A673 (cell line): ENCODE measurements around the gene F7. TPM values are rescaled to one million over a fixed set of nuclear protein-coding genes. Genes with fewer than 3 reads are reported as not detected.

Experiments used
- BruUV-seq: library from RNA; stranded (reverse); fragments of 400-500 nt; replicated peaks from 2 replicates; lab custom pipeline; 2021; lab: Mats Ljungman, UMichigan
- CTCF ChIA-PET: fragments of 300-600 bp; sonication (Branson Sonifier 250); formaldehyde crosslinking; loops from one replicate; lab custom pipeline; 2022; ENCODE audit warnings: antibody characterized with exemption; lab: Charles Lee
- POLR2A ChIA-PET: fragments of 300-600 bp; sonication (Branson Sonifier 250); formaldehyde crosslinking; loops from one replicate; lab custom pipeline; 2022; ENCODE audit warnings: antibody characterized with exemption; ENCODE audit not compliant: low non-redundant PET; lab: Charles Lee
- DNase-seq: peaks from one replicate; pipeline ENCODE4 v3.0.0-alpha.2; 2015; ENCODE audit warnings: low spot score
- H3K27ac ChIP-seq: fragments of 200-600 bp; sonication (generic); 2 replicates; pipeline ENCODE4 v1.5.1; 2016; ENCODE audit warnings: mixed run types, low read depth, mild to moderate bottlenecking, mixed read lengths, antibody characterized with exemption, low read length; ENCODE audit not compliant: poor library complexity, severe bottlenecking
- H3K27me3 ChIP-seq: fragments of 200-600 bp; sonication (generic); replicated peaks from 2 replicates; pipeline ENCODE4 v1.6.1; 2017; ENCODE audit warnings: mixed run types, low read depth, mild to moderate bottlenecking, mixed read lengths, antibody characterized with exemption, low read length; ENCODE audit not compliant: insufficient read depth, poor library complexity
- H3K36me3 ChIP-seq: fragments of 200-600 bp; sonication (generic); 2 replicates; pipeline ENCODE4 v1.6.1; 2016; ENCODE audit warnings: mixed run types, mild to moderate bottlenecking, mixed read lengths, antibody characterized with exemption, low read length; ENCODE audit not compliant: insufficient read depth, poor library complexity, severe bottlenecking
- H3K4me1 ChIP-seq: fragments of 200-600 bp; sonication (generic); 2 replicates; pipeline ENCODE4 v1.6.1; 2017; ENCODE audit warnings: mixed run types, mild to moderate bottlenecking, mixed read lengths, antibody characterized with exemption, low read length; ENCODE audit not compliant: insufficient read depth, poor library complexity, severe bottlenecking
- H3K4me3 ChIP-seq: fragments of 200-600 bp; sonication (generic); 2 replicates; pipeline ENCODE4 v1.5.1; 2016; ENCODE audit warnings: low read depth, mixed run types, mild to moderate bottlenecking, mixed read lengths, low read length; ENCODE audit not compliant: poor library complexity, severe bottlenecking
- H3K9me3 ChIP-seq: fragments of 200-600 bp; sonication (generic); 2 replicates; pipeline ENCODE4 v1.6.1; 2016; ENCODE audit warnings: mixed run types, low read depth, mild to moderate bottlenecking, mixed read lengths, antibody characterized with exemption, low read length; ENCODE audit not compliant: poor library complexity, severe bottlenecking
- EZH2 ChIP-seq: fragments of 200-600 bp; sonication (generic); IDR thresholded peaks from 2 replicates; pipeline ENCODE4 v1.6.1; 2017; ENCODE audit warnings: borderline replicate concordance, low read depth, mild to moderate bottlenecking, mixed read lengths, antibody characterized with exemption, low read length; ENCODE audit not compliant: poor library complexity, severe bottlenecking
- intact Hi-C: fragments of 100-400 bp; cut with micrococcal nuclease; formaldehyde crosslinking; loops from one replicate; pipeline ENCODE4 v1.10.0; 2022; ENCODE audit not compliant: unreplicated experiment
- total RNA-seq: library from RNA; stranded (reverse); gene quantifications from 2 replicates; pipeline ENCODE4 v1.2.3, GENCODE V29; 2021
- TF ChIP-seq, protein P1 (sequence below): fragments of 300-800, 200-600 bp; sonication (generic); conservative IDR thresholded peaks from 2 replicates; pipeline ENCODE4 v1.5.1; 2017; ENCODE audit warnings: low read depth, mild to moderate bottlenecking, antibody characterized with exemption, low read length, moderate library complexity, mixed read lengths

The F7 gene
- total RNA-seq, 1 experiment from 2014 or later: not detected

GRCh38 chr13:113060557-113061270, 44.9 kb upstream of the F7 start:
- CTCF ChIA-PET: interaction anchor here (0.6 kb wide), 1 partner anchor 27 kb away, joined by 5 read pairs; no protein-coding TSS in a partner anchor
- Histone ChIP-seq H3K27me3 (peaks cover 5% of the 10 kb centered on the region), H3K4me1 (no peaks in the 10 kb centered on the region), H3K4me3 (no peak overlapping the region), H3K27ac (no peak overlapping the region), H3K36me3 (no peaks in the 10 kb centered on the region), H3K9me3 (peaks cover 5% of the 10 kb centered on the region)
- TF ChIP-seq EZH2: no peak
- TF ChIP-seq, protein P1, sequence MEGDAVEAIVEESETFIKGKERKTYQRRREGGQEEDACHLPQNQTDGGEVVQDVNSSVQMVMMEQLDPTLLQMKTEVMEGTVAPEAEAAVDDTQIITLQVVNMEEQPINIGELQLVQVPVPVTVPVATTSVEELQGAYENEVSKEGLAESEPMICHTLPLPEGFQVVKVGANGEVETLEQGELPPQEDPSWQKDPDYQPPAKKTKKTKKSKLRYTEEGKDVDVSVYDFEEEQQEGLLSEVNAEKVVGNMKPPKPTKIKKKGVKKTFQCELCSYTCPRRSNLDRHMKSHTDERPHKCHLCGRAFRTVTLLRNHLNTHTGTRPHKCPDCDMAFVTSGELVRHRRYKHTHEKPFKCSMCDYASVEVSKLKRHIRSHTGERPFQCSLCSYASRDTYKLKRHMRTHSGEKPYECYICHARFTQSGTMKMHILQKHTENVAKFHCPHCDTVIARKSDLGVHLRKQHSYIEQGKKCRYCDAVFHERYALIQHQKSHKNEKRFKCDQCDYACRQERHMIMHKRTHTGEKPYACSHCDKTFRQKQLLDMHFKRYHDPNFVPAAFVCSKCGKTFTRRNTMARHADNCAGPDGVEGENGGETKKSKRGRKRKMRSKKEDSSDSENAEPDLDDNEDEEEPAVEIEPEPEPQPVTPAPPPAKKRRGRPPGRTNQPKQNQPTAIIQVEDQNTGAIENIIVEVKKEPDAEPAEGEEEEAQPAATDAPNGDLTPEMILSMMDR: no peak
- DNase-seq: no peak
- POLR2A ChIA-PET: no interaction called here
- intact Hi-C loops: no loop called here
- BruUV-seq: no TSS peak

GRCh38 chr13:113061271-113061625, 44.3 kb upstream of the F7 start:
- Histone ChIP-seq H3K9me3 (peaks cover 5% of the 10 kb centered on the region), H3K4me1 (no peaks in the 10 kb centered on the region), H3K27ac (no peak overlapping the region), H3K27me3 (peaks cover 5% of the 10 kb centered on the region), H3K36me3 (no peaks in the 10 kb centered on the region), H3K4me3 (no peak overlapping the region)
- DNase-seq: no peak
- TF ChIP-seq, protein P1: no peak
- TF ChIP-seq EZH2: no peak
- CTCF ChIA-PET: interaction anchor here (0.6 kb wide), 1 partner anchor 28 kb away, joined by 5 read pairs; no protein-coding TSS in a partner anchor
- POLR2A ChIA-PET: no interaction called here
- BruUV-seq: no TSS peak
- intact Hi-C loops: no loop called here

DNA sequence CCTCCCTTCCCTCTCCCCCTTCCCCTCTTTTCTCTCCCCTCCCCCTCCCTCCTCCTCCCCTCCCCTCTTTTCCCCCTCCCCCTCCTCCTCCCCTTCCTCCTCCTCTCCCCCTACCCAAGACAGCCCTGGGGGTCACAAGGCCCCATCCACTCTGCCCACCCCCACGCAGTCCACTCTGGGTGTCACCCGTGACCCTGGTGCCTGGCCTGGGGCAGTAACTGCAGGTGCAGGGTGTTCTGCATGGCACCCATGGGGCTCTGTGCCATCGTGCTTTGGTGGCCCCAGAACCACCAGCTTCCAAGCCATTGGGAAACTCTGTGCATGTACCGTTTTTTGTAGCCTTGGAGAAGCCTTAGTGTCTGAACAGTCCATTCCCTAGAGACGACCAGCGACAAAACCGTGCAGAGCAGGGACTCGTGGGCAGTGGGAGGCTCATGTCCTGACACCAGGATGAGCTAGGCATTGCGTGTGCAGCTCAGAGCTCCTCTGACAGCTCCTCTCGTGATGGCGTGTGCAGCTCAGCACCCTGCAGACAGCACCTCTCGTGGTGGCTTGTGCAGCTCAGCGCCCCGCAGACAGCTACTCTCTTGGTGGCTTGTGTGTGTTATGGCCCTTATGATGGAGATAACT, 43.7 kb upstream of the F7 start:
- peaks cover 5% of the 10 kb centered on the region for H3K9me3 ChIP-seq
- POLR2A ChIA-PET: no interaction called here
- CTCF ChIA-PET: no interaction called here

More for the DNA sequence above, 43.7 kb upstream of the F7 start:
- no peak overlapping the region for H3K4me3 ChIP-seq
- BruUV-seq: no TSS peak
- H3K27ac ChIP-seq: no peak overlapping the region
- no peaks in the 10 kb centered on the region for H3K4me1 ChIP-seq
- H3K27me3 ChIP-seq: peaks cover 5% of the 10 kb centered on the region
- DNase-seq: no peak
- TF ChIP-seq, protein P1: no peak
- no peak for TF ChIP-seq EZH2
- intact Hi-C loops: no loop called here
- H3K36me3 ChIP-seq: no peaks in the 10 kb centered on the region
